ENCODE results near the gene MARVELD1.

The MARVELD1 gene

DNA sequence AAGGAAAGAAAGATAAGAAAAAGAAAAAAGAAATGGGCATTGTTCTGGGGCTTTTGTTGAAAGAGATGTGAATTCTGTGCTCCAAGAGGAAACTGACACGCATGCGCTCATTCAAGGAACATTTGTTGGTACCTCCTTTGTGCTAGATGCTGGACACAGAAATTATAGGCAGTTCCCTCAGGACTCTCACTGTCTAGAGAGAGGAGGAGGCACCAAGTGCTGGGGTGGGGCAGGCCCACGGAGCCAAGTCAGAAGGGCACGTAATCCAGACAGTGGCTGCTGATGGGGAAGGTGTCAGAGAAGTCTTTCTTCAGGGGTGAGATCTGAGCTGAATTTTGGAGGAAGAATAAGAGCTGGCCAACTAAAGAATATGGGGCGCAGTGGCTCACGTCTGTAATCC lies 20.5 kb downstream of the MARVELD1 start:
- Histone ChIP-seq H3K9ac (ENCODE audit: low read length) (no peak overlapping the region), H3K4me3 (ENCODE audit: low read length) (no peak overlapping the region), H3K27me3 (ENCODE audit: control insufficient read depth, insufficient read depth, low read length) (no peaks in the 10 kb centered on the region), H3K9me3 (ENCODE audit: control insufficient read depth, low read length) (no peaks in the 10 kb centered on the region), H3K4me1 (ENCODE audit: control insufficient read depth, insufficient read depth, low read length) (peaks cover 13% of the 10 kb centered on the region), H3K36me3 (ENCODE audit: control insufficient read depth, insufficient read depth, low read length) (no peaks in the 10 kb centered on the region)

DNA sequence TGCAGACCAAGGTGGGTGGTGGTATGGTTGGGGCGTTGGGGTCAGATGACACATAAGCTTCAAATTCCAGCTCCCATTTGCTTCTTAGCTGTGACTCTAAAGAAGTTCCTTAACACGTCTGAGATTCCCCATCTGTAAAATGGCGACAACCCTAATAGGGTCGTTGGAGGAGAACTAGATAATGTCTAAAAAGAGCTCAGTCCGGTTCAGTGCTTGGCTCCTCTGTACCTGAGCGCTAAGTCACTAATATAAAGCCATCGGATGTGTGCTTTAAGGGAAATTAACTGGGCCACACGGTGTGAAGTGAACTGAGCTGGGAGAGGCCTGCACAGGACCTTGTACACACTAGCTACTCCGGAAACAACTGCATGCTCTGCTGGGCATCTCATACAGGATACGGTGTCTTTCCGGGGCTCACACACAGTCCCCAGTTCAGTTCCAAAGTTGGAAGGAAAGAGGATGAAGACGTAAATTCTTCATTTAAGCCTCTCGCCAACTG lies 22.9 kb downstream of the MARVELD1 start:
- no peak overlapping the region for H3K4me3 ChIP-seq (ENCODE audit: low read length)
- H3K27me3 ChIP-seq (ENCODE audit: control insufficient read depth, insufficient read depth, low read length) = no peaks in the 10 kb centered on the region
- H3K36me3 ChIP-seq (ENCODE audit: control insufficient read depth, insufficient read depth, low read length) = peaks cover 4% of the 10 kb centered on the region
- peak overlapping the region; percentile 95 for H3K9ac ChIP-seq (ENCODE audit: low read length)
- peaks cover 13% of the 10 kb centered on the region for H3K4me1 ChIP-seq (ENCODE audit: control insufficient read depth, insufficient read depth, low read length)
- H3K9me3 ChIP-seq (ENCODE audit: control insufficient read depth, low read length) = no peaks in the 10 kb centered on the region

DNA sequence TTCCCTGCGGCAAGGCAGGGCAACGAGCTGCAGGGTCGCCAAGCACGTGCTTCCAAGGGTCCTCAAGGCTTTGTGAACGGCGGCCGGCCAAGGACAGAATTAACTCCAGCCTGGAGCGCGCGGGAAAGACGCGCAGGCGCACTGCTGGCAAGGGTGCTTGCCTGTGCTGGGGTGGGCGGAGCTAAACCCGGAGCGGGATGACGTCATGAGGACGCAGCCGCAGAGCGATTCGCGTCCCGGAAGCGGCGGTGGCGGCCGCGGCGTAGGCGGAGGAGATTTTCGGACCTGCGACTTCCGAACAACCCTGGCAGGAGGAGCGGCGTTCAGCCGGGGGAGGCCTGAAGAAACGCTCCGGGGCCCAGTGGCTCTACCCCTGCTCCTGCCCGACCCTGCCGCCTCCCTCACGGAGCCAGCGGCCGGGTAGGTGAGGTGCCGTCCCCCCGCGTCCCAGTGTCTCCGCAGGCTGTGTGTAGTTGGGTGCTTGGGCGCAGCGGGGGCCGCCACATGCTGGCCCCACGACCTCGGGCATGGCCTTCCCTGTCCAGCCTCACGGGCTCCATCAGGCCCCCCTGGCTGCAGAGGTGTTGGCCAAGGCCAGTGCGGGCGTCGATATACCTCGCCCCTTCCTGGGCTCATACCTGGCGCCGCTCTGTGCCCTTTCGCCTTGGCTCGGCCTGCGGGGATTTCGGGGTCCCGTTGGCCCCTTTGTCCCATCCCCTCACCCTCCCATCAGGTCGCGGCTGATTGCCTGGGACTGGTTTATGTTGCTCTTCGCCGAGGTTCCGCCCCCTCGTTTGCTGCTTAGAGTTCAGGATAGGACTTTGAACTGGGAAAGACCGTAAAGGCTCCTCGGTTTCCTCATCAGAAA lies 23.6 kb downstream of the MARVELD1 start, which contains the start of gene ZFYVE27:
TSS of gene ZFYVE27 (plus strand) at position 227 of the 868 bp plus-strand sequence. CDS start 1,350 bp downstream, outside the sequence.
- Histone ChIP-seq H3K9ac (ENCODE audit: low read length) (peak within 1 kb of the TSS; percentile 95), H3K4me1 (ENCODE audit: control insufficient read depth, insufficient read depth, low read length) (peaks cover 13% of the 10 kb centered on the region), H3K36me3 (ENCODE audit: control insufficient read depth, insufficient read depth, low read length) (peaks cover 4% of the 10 kb centered on the region), H3K27me3 (ENCODE audit: control insufficient read depth, insufficient read depth, low read length) (no peaks in the 10 kb centered on the region), H3K9me3 (ENCODE audit: control insufficient read depth, low read length) (no peaks in the 10 kb centered on the region), H3K4me3 (ENCODE audit: low read length) (peak within 1 kb of the TSS; percentile 97)

DNA sequence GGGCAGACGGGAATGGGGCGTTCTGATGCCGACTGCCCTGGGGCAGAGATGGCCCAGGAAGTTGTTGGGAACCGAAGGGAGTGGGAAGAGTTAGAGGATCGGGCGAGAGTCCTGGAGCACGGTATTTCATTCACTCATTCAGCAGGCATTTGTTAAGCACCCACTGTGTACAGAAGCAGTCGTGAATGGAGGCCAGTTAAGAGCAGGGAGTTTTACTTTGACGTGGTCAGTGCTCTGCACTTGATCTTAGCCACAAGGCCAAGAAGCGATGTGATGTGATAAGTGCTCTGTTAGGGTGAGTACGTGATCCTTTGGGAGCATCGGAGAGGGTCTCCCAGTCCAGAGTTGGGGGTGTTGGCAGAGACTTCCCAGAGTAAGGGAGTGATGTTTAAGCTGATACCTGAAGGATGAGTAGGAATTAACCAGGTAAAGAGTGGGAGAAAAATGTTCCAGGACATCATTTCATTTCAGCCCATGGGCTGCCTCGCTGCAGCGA lies 24.3 kb downstream of the MARVELD1 start:
- H3K9ac ChIP-seq (ENCODE audit: low read length) = peak overlapping the region; percentile 95
- H3K4me1 ChIP-seq (ENCODE audit: control insufficient read depth, insufficient read depth, low read length) = peaks cover 13% of the 10 kb centered on the region
- peaks cover 4% of the 10 kb centered on the region for H3K36me3 ChIP-seq (ENCODE audit: control insufficient read depth, insufficient read depth, low read length)
- peak overlapping the region; percentile 97 for H3K4me3 ChIP-seq (ENCODE audit: low read length)
- no peaks in the 10 kb centered on the region for H3K9me3 ChIP-seq (ENCODE audit: control insufficient read depth, low read length)
- H3K27me3 ChIP-seq (ENCODE audit: control insufficient read depth, insufficient read depth, low read length) = no peaks in the 10 kb centered on the region

DNA sequence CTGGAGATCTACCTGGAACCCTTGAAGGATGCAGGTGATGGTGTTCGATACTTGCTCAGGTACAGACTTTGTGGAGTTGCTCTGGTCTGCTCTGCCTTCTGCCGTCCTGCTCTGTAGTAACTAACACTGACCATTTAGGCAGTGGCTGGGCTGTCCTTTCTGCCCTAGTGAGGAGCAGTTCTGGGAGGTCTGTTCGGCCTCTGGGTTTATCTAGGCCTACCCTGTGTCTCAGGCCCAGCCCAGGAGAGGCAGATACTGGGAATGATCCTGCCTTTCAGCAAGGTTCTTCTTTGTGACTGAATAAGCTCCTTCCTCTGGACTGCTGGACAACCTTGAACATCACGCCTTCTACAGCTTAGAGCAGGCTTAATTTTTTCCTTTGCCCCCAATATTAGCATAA lies 25.1 kb downstream of the MARVELD1 start:
- Histone ChIP-seq H3K4me3 (ENCODE audit: low read length) (no peak overlapping the region), H3K27me3 (ENCODE audit: control insufficient read depth, insufficient read depth, low read length) (no peaks in the 10 kb centered on the region), H3K9ac (ENCODE audit: low read length) (no peak overlapping the region), H3K36me3 (ENCODE audit: control insufficient read depth, insufficient read depth, low read length) (peaks cover 4% of the 10 kb centered on the region), H3K9me3 (ENCODE audit: control insufficient read depth, low read length) (no peaks in the 10 kb centered on the region), H3K4me1 (ENCODE audit: control insufficient read depth, insufficient read depth, low read length) (peaks cover 13% of the 10 kb centered on the region)

DNA sequence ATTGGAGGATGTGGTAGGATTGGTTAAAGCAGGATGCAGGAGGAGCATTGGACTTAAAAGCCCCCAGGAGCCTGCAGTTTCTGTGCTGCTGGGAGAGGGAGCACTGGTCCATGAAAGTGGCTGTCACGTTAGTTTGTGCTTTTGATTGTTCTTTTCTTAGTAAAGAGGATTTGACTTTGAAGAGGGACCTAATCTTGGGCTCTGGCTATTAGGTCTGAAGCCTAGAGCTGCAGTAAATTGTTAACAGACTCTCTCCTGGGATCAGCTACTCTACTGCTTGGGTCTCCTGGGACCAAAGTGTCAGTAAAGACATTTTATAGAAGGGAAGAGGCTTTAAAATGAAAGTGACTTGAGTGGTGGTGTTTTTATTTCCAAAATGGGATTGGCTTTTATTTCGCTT lies 27.1 kb downstream of the MARVELD1 start:
- H3K9me3 ChIP-seq (ENCODE audit: control insufficient read depth, low read length) = no peaks in the 10 kb centered on the region
- peaks cover 13% of the 10 kb centered on the region for H3K4me1 ChIP-seq (ENCODE audit: control insufficient read depth, insufficient read depth, low read length)
- H3K9ac ChIP-seq (ENCODE audit: low read length) = no peak overlapping the region
- no peak overlapping the region for H3K4me3 ChIP-seq (ENCODE audit: low read length)
- no peaks in the 10 kb centered on the region for H3K27me3 ChIP-seq (ENCODE audit: control insufficient read depth, insufficient read depth, low read length)
- H3K36me3 ChIP-seq (ENCODE audit: control insufficient read depth, insufficient read depth, low read length) = peaks cover 4% of the 10 kb centered on the region

DNA sequence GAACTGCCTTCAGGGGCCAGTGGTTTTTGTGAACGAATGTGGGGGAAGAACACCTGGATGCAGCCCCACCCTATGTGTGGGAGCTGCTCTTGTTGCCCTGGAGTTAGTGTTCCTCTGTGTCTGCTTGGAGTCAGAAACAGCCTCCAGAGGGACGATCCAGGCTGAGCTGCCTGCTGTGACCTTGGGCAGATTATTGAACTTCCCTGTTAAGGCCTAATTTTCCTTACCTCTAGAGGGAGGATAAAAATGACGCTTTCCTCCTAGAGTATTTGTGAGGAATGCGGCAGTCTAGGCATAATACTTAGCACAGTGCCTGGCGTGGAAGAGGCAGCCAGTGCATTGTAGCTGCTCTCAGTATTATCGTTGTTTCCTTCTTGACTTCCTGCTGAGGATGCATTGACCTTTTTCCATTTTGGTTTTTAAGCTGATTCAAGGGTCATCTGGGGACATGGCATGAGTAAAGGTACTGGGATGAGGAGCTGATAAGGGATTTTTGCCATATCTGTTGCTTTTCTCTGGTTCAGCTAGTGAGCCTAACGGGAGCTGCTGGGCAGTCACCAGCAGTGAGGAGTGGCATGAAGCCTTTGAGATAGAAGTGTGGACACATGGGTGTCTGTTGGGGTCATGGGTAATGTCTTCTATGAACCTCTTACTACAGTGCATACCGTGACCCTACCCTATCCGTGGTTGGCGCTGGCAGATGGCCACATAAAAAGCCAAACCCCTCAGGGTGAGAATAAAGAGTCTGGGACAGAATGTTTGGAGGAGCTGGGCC lies 29.8 kb downstream of the MARVELD1 start:
- Histone ChIP-seq H3K27me3 (ENCODE audit: control insufficient read depth, insufficient read depth, low read length) (no peaks in the 10 kb centered on the region), H3K9me3 (ENCODE audit: control insufficient read depth, low read length) (no peaks in the 10 kb centered on the region), H3K36me3 (ENCODE audit: control insufficient read depth, insufficient read depth, low read length) (peaks cover 10% of the 10 kb centered on the region), H3K4me1 (ENCODE audit: control insufficient read depth, insufficient read depth, low read length) (peaks cover 2% of the 10 kb centered on the region), H3K9ac (ENCODE audit: low read length) (no peak overlapping the region), H3K4me3 (ENCODE audit: low read length) (no peak overlapping the region)

DNA sequence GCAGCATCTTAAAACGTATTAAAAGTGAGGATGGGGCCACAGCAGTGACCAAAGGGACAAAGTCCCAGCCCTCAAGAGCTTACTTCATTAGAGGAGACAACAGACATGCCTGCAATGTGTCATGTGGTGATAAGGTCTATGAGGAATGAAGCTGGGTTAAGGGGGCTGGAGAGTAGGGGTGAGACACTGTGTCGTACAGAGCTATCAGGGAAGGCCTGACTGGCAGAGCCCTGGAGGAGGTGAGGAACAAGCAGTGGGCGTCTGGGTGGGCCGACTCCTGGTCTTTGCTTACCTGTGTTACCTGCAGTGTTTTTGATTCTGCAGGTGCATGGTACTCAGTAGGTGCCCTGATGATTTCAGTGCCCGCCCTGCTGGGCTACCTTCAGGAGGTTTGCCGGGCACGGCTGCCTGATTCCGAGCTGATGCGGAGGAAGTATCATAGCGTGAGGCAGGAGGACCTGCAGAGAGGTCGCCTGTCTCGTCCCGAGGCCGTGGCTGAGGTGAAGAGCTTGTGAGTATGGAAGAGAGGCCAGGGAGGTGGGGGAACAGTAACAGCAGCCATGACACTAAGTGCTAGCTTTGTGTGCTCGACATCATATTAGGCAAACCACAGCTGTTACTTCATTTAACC lies 31.0 kb downstream of the MARVELD1 start:
- Histone ChIP-seq H3K27me3 (ENCODE audit: control insufficient read depth, insufficient read depth, low read length) (no peaks in the 10 kb centered on the region), H3K9me3 (ENCODE audit: control insufficient read depth, low read length) (no peaks in the 10 kb centered on the region), H3K4me1 (ENCODE audit: control insufficient read depth, insufficient read depth, low read length) (no peaks in the 10 kb centered on the region), H3K9ac (ENCODE audit: low read length) (no peak overlapping the region), H3K36me3 (ENCODE audit: control insufficient read depth, insufficient read depth, low read length) (peaks cover 13% of the 10 kb centered on the region), H3K4me3 (ENCODE audit: low read length) (no peak overlapping the region)

DNA sequence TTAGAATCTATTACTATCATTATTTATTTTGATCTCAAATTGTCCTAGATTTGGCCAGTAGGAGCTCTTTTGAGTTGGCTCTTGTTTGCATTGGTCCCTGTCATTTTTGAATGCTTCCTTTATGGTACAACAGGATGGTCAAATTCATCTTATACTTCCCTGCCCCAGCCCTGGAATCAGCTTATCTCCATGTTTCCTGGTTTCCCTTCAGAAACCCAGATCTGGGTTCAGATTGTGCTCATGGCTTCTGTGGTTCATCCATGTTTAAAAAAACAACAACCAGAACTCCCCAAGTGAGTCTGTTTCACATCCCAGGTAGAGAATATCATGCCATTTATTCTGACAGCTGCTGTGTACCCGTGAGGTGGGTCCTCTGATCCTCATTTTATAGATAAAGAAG lies 34.0 kb downstream of the MARVELD1 start:
- H3K36me3 ChIP-seq (ENCODE audit: control insufficient read depth, insufficient read depth, low read length) = peaks cover 17% of the 10 kb centered on the region

DNA sequence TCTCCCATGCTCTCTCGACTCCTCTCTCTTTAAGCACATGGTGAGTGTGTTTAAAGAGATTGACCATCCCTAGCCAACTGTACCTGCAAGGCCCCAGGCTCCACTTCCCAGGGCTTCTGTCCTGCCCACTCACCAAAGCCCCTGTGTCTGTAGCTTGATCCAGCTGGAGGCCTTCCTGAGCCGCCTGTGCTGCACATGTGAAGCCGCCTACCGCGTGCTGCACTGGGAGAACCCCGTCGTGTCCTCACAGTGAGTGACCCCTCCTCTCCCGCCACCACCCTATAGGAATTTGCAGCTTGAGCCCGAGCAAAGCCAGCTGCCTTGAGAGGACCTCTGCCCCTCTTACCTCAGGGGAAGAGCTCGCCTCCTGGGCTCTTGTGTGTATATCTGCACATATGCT lies 34.6 kb downstream of the MARVELD1 start:
- Histone ChIP-seq H3K36me3 (ENCODE audit: control insufficient read depth, insufficient read depth, low read length) (peaks cover 17% of the 10 kb centered on the region), H3K4me1 (ENCODE audit: control insufficient read depth, insufficient read depth, low read length) (no peaks in the 10 kb centered on the region), H3K9me3 (ENCODE audit: control insufficient read depth, low read length) (no peaks in the 10 kb centered on the region), H3K27me3 (ENCODE audit: control insufficient read depth, insufficient read depth, low read length) (no peaks in the 10 kb centered on the region), H3K4me3 (ENCODE audit: low read length) (no peak overlapping the region), H3K9ac (ENCODE audit: low read length) (no peak overlapping the region)

More for the DNA sequence above, 34.0 kb downstream of the MARVELD1 start:
- no peak overlapping the region for H3K9ac ChIP-seq (ENCODE audit: low read length)
- H3K27me3 ChIP-seq (ENCODE audit: control insufficient read depth, insufficient read depth, low read length) = no peaks in the 10 kb centered on the region
- no peaks in the 10 kb centered on the region for H3K9me3 ChIP-seq (ENCODE audit: control insufficient read depth, low read length)
- no peaks in the 10 kb centered on the region for H3K4me1 ChIP-seq (ENCODE audit: control insufficient read depth, insufficient read depth, low read length)
- no peak overlapping the region for H3K4me3 ChIP-seq (ENCODE audit: low read length)

DNA sequence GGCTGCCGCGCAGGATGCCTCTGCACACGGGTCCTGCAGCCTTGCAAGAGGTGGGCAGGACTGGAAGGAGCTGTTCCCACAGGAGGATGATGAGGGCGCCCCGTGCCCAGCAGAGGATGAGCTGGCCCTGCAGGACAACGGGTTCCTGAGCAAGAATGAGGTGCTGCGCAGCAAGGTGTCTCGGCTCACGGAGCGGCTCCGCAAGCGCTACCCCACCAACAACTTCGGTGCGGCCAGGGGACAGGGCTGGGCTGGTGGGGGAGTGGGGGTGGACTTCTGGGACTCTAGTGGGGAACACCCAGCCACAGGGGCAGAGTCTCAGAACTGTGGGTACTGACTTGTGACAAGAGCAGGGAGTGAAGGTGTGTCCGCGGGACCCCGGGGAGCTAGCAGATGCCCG lies 39.4 kb downstream of the MARVELD1 start:
- no peaks in the 10 kb centered on the region for H3K27me3 ChIP-seq (ENCODE audit: control insufficient read depth, insufficient read depth, low read length)
- H3K36me3 ChIP-seq (ENCODE audit: control insufficient read depth, insufficient read depth, low read length) = peaks cover 23% of the 10 kb centered on the region
- H3K4me1 ChIP-seq (ENCODE audit: control insufficient read depth, insufficient read depth, low read length) = no peaks in the 10 kb centered on the region
- H3K4me3 ChIP-seq (ENCODE audit: low read length) = no peak overlapping the region
- H3K9ac ChIP-seq (ENCODE audit: low read length) = no peak overlapping the region
- H3K9me3 ChIP-seq (ENCODE audit: control insufficient read depth, low read length) = no peaks in the 10 kb centered on the region
